Testis (tissue), 3 donors: ENCODE data around the gene B3GALT2. TPM values are rescaled to one million over a fixed set of nuclear protein-coding genes. Genes with fewer than 3 reads are reported as not detected.
"Not testable (repeated sequence)": the region's sequence is repeated elsewhere in the genome, so short reads cannot be mapped to it uniquely, and the experiment has no call there.

Experiments used
- DNase-seq: peaks from one replicate; pipeline ENCODE4 v3.0.0-alpha.2; 2019
- H3K27ac ChIP-seq, 2 donors: fragments of 200-600 bp; sonication (generic); one replicate each; pipeline ENCODE4 v1.5.1; 2019
- H3K27me3 ChIP-seq: fragments of 200-600 bp; sonication (generic); one replicate; pipeline ENCODE4 v1.5.1; 2019
- H3K36me3 ChIP-seq: fragments of 200-600 bp; sonication (generic); one replicate; pipeline ENCODE4 v1.5.1; 2017; ENCODE audit warnings: low read depth; ENCODE audit errors: missing control alignments
- H3K4me1 ChIP-seq: fragments of 200-600 bp; sonication (generic); one replicate; pipeline ENCODE4 v1.5.1; 2019
- H3K4me3 ChIP-seq, 2 donors: fragments of 200-600 bp; sonication (generic); one replicate each; pipeline ENCODE4 v1.5.1; 2017 to 2019
- H3K9me3 ChIP-seq: fragments of 200-600 bp; sonication (generic); one replicate; pipeline ENCODE4 v1.5.1; 2017
- CTCF ChIP-seq, 3 experiments: fragments of 450-650 bp in 2 of 3; fragments of 200-600 bp in 1 of 3; sonication (generic) in 1 of 3; IDR thresholded peaks; one replicate each; pipeline ENCODE4 v1.5.1; 2016 to 2019; ENCODE audit warnings: antibody characterized with exemption in 3 of 3, mild to moderate bottlenecking in 2 of 3, moderate library complexity in 1 of 3
- POLR2A ChIP-seq: fragments of 450-650 bp; IDR thresholded peaks from one replicate; pipeline ENCODE4 v1.6.1; 2017; ENCODE audit warnings: antibody characterized with exemption, mild to moderate bottlenecking, moderate library complexity
- WGBS, 2 donors: methylation state at CpG; one replicate each; pipeline ENCODE4 v1.1.5; 2018; 5-methylcytosine and 5-hydroxymethylcytosine counted together
- intact Hi-C: fragments of 100-400 bp; cut with DNase I; formaldehyde crosslinking; loops from one replicate; pipeline ENCODE4 v1.15.1; 2023; ENCODE audit warnings: low total_unique reads
- polyA plus RNA-seq: library from polyadenylated mRNA; stranded (reverse); fragments of 350-450 nt; fragmentation: Illumina TruSeq; extraction: RNeasy Lipid Tissue Mini Kit (QIAGEN cat#74804); gene quantifications from one replicate; pipeline ENCODE4 v1.2.3, GENCODE V29; 2014; ENCODE audit warnings: low read depth, low replicate concordance; ENCODE audit not compliant: insufficient read depth
- total RNA-seq, 2 donors: library from RNA; depleted of rRNA; stranded (reverse); fragments of >200 nt; gene quantifications; one replicate each; pipeline ENCODE4 v1.2.3, GENCODE V29; 2016

Gene B3GALT2
- total and polyA plus RNA-seq, 3 donors from 2014 or later = 0.80 to 2.5 (median 1.1) TPM

GRCh38 chr1:193192586-193192985 lies 6.2 kb upstream of the B3GALT2 start:
- intact Hi-C loops = no loop called here
- H3K4me1 ChIP-seq = peaks cover 13% of the 10 kb centered on the region
- no peak overlapping the region for H3K4me3 ChIP-seq
- no peaks in the 10 kb centered on the region for H3K9me3 ChIP-seq
- no peaks in the 10 kb centered on the region for H3K27me3 ChIP-seq
- WGBS, 2 donors = 92 to 96% methylated on average over 8 of the region's 8 CpGs
- TF ChIP-seq POLR2A (no peak), CTCF (IDR thresholded peaks at IDR 0.05) (no peak)
- no peak for DNase-seq
- H3K36me3 ChIP-seq = no peaks in the 10 kb centered on the region
- no peak overlapping the region for H3K27ac ChIP-seq

GRCh38 chr1:193190096-193190744 lies 3.8 kb upstream of the B3GALT2 start:
- no peaks in the 10 kb centered on the region for H3K9me3 ChIP-seq
- intact Hi-C loops = no loop called here
- peak in 2 of 3 experiments; percentile 26 to 29 for TF ChIP-seq CTCF (IDR thresholded peaks at IDR 0.05)
- TF ChIP-seq POLR2A = no peak
- peaks cover 13% of the 10 kb centered on the region for H3K4me1 ChIP-seq
- no peak for DNase-seq
- no peaks in the 10 kb centered on the region for H3K36me3 ChIP-seq
- H3K27ac ChIP-seq = peak overlapping the region in 1 of 2 donors; percentile 64
- no peaks in the 10 kb centered on the region for H3K27me3 ChIP-seq
- H3K4me3 ChIP-seq = no peak overlapping the region

- H3K9me3 ChIP-seq = no peaks in the 10 kb centered on the region
- H3K4me1 ChIP-seq = peaks cover 13% of the 10 kb centered on the region
- peak overlapping the region in 1 of 2 donors; percentile 64 for H3K27ac ChIP-seq
- no peak overlapping the region for H3K4me3 ChIP-seq
- intact Hi-C loops = no loop called here
- WGBS, 2 donors = 62 to 79% methylated on average over 3 of the region's 3 CpGs
- H3K27me3 ChIP-seq = no peaks in the 10 kb centered on the region
- no peaks in the 10 kb centered on the region for H3K36me3 ChIP-seq
- no peak for DNase-seq
- TF ChIP-seq POLR2A = no peak
- TF ChIP-seq CTCF (IDR thresholded peaks at IDR 0.05) = no peak
These were observed 3.2 kb upstream of the B3GALT2 start for GRCh38 chr1:193189442-193190095.

- H3K27me3 ChIP-seq, H3K4me3 ChIP-seq, H3K9me3 ChIP-seq, DNase-seq, intact Hi-C loops, H3K36me3 ChIP-seq: not testable (repeated sequence)
- peaks cover 13% of the 10 kb centered on the region for H3K4me1 ChIP-seq
- 63 to 79% methylated on average over 7 of the region's 7 CpGs for WGBS, 2 donors
- H3K27ac ChIP-seq = peak overlapping the region; percentile 35 to 64
These were observed 2.5 kb upstream of the B3GALT2 start for GRCh38 chr1:193188915-193189314.

GRCh38 chr1:193187114-193187513 lies 701 bp upstream of the B3GALT2 start:
- WGBS, 2 donors = 69 to 80% methylated on average over 1 of the region's 1 CpG
- H3K27me3 ChIP-seq = no peaks in the 10 kb centered on the region
- intact Hi-C loops = no loop called here
- H3K4me1 ChIP-seq = peaks cover 13% of the 10 kb centered on the region
- no peak for DNase-seq
- H3K9me3 ChIP-seq = no peaks in the 10 kb centered on the region
- no peak for TF ChIP-seq CTCF (IDR thresholded peaks at IDR 0.05)
- no peak for TF ChIP-seq POLR2A
- no peaks in the 10 kb centered on the region for H3K36me3 ChIP-seq
- H3K27ac ChIP-seq = peak overlapping the region; percentile 64 to 81
- no peak overlapping the region for H3K4me3 ChIP-seq
